HepG2 (cell line): ENCODE results near the gene MARCHF4. TPM values are rescaled to one million over a fixed set of nuclear protein-coding genes. Genes with fewer than 3 reads are reported as not detected.

ENCODE experiments used
- CBFB ChIP-seq: sonication (generic); formaldehyde crosslinking; IDR thresholded peaks from 2 replicates; pipeline ENCODE4 v1.4.0; 2020; ENCODE audit warnings: missing genetic modification reagents
- DBP ChIP-seq: sonication (generic); formaldehyde crosslinking; IDR thresholded peaks from 2 replicates; pipeline ENCODE4 v1.4.0; 2020; ENCODE audit warnings: missing genetic modification reagents; ENCODE audit errors: not compliant biosample characterization
- FIP1L1 ChIP-seq: fragments of 200-400 bp; formaldehyde crosslinking; IDR thresholded peaks from 2 replicates; pipeline ENCODE4 v1.6.1; 2018; ENCODE audit warnings: low read depth, mild to moderate bottlenecking, low read length, moderate library complexity, borderline replicate concordance; ENCODE audit not compliant: insufficient read depth
- GATAD1 ChIP-seq: IDR thresholded peaks from 2 replicates; pipeline ENCODE4 v1.6.1; 2016; ENCODE audit warnings: missing genetic modification reagents, missing compliant biosample characterization
- KIAA2018 ChIP-seq: sonication (generic); formaldehyde crosslinking; IDR thresholded peaks from 2 replicates; pipeline ENCODE4 v1.5.0; 2020; ENCODE audit warnings: mild to moderate bottlenecking, missing genetic modification reagents, borderline replicate concordance
- PHF8 ChIP-seq: sonication (generic); formaldehyde crosslinking; IDR thresholded peaks from 2 replicates; pipeline ENCODE4 v1.5.0; 2020; ENCODE audit warnings: missing genetic modification reagents
- THRA ChIP-seq: sonication (generic); formaldehyde crosslinking; IDR thresholded peaks from 2 replicates; pipeline ENCODE4 v1.4.0; 2020; ENCODE audit warnings: missing genetic modification reagents, borderline replicate concordance
- ZBTB38 ChIP-seq: sonication (generic); formaldehyde crosslinking; IDR thresholded peaks from 2 replicates; pipeline ENCODE4 v1.5.1; 2020; ENCODE audit warnings: mild to moderate bottlenecking, missing genetic modification reagents
- ZNF549 ChIP-seq: sonication (generic); formaldehyde crosslinking; IDR thresholded peaks from 2 replicates; pipeline ENCODE4 v1.5.0; 2020; ENCODE audit warnings: missing genetic modification reagents
- ZNF646 ChIP-seq: sonication (generic); formaldehyde crosslinking; IDR thresholded peaks from 2 replicates; pipeline ENCODE4 v1.9.0; 2021; ENCODE audit warnings: mild to moderate bottlenecking, missing genetic modification reagents
- polyA plus RNA-seq, 8 experiments: library from polyadenylated mRNA; depleted of rRNA in 3 of 8; stranded (reverse) in 7 of 8; unstranded in 1 of 8; fragments of >200 nt; fragmentation: Illumina TruSeq in 4 of 8; extraction: Trizol in 4 of 8; gene quantifications; 2 replicates each; pipeline versions ENCODE4 v1.2.1 to v1.2.3, GENCODE V29; 2011 to 2016; ENCODE audit warnings: low read depth in 4 of 8, missing spikeins in 1 of 8, mixed read lengths in 1 of 8; ENCODE audit not compliant: insufficient read depth in 1 of 8
- total RNA-seq, 5 experiments: library from RNA; depleted of rRNA; stranded (reverse); fragments of >200 nt; fragmentation: Illumina TruSeq; extraction: Trizol; gene quantifications; 2 replicates each; pipeline ENCODE4 v1.2.3, GENCODE V29; 2016; ENCODE audit warnings: low read depth in 1 of 5
- TF ChIP-seq, protein P1 (sequence below): sonication (generic); formaldehyde crosslinking; IDR thresholded peaks from 2 replicates; pipeline ENCODE4 v1.5.1; 2020; ENCODE audit warnings: missing genetic modification reagents, mild to moderate bottlenecking, borderline replicate concordance

Gene MARCHF4
- total and polyA plus RNA-seq, 2 of the 13 experiments (the other 11 are each of a cell fraction or from before 2014, with no cell fraction given): not detected

GRCh38 chr2:216414772-216415319 is 42.6 kb upstream of the MARCHF4 start (continued):
- TF ChIP-seq CBFB (CRISPR knock-in tag): no peak
- no peak for TF ChIP-seq DBP (CRISPR knock-in tag)
- TF ChIP-seq FIP1L1: no peak
- TF ChIP-seq, protein P1, sequence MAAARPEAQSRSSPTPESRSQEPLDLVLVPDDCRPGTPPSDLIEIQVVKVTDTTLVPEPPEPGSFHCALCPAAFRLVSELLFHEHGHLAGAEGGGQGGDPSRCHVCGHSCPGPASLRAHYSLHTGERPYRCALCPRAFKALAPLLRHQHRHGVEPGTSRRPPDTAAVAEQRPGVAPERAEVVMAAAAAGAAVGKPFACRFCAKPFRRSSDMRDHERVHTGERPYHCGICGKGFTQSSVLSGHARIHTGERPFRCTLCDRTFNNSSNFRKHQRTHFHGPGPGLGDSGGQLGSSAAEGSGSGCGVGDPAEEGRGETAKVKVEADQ (CRISPR knock-in tag): no peak
- TF ChIP-seq PHF8 (CRISPR knock-in tag): no peak
- TF ChIP-seq ZNF646 (CRISPR knock-in tag): no peak
- TF ChIP-seq KIAA2018 (CRISPR knock-in tag): no peak
- TF ChIP-seq ZBTB38 (CRISPR knock-in tag): no peak
- no peak for TF ChIP-seq GATAD1 (CRISPR knock-in tag)
- no peak for TF ChIP-seq ZNF549
- peak; percentile 85; the same call in 1 of the 2 replicates for TF ChIP-seq THRA (CRISPR knock-in tag)
